Muscle layer of colon (tissue), 2 donors: Measurements from ENCODE around the gene EXOC1.

Experiments used
- H3K27ac ChIP-seq: one replicate; pipeline ENCODE4 v1.7.0; 2013; ENCODE audit warnings: low read depth, mild to moderate bottlenecking, low read length, moderate library complexity
- H3K27me3 ChIP-seq, 2 donors: one replicate each; pipeline ENCODE4 v1.7.0; 2013; ENCODE audit warnings: low read length in 2 of 2, mild to moderate bottlenecking in 2 of 2; ENCODE audit not compliant: insufficient read depth in 2 of 2, control insufficient read depth in 1 of 2
- H3K36me3 ChIP-seq: one replicate; pipeline ENCODE4 v1.7.0; 2013; ENCODE audit warnings: mild to moderate bottlenecking, low read length; ENCODE audit not compliant: insufficient read depth
- H3K4me1 ChIP-seq: one replicate; pipeline ENCODE4 v1.7.0; 2013; ENCODE audit warnings: mild to moderate bottlenecking, low read length; ENCODE audit not compliant: insufficient read depth
- H3K4me3 ChIP-seq, 2 donors: one replicate each; pipeline ENCODE4 v1.7.0; 2013; ENCODE audit warnings: low read length in 2 of 2, low read depth in 1 of 2, mild to moderate bottlenecking in 1 of 2, moderate library complexity in 1 of 2
- H3K9ac ChIP-seq: one replicate; pipeline ENCODE4 v1.7.0; 2013; ENCODE audit warnings: low read length
- H3K9me3 ChIP-seq: one replicate; pipeline ENCODE4 v1.7.0; 2013; ENCODE audit warnings: mild to moderate bottlenecking, low read length
- donor health status: abdominal sarcoma.
- donor health status: Adenocarcinoma of cecum.

The EXOC1 gene

DNA sequence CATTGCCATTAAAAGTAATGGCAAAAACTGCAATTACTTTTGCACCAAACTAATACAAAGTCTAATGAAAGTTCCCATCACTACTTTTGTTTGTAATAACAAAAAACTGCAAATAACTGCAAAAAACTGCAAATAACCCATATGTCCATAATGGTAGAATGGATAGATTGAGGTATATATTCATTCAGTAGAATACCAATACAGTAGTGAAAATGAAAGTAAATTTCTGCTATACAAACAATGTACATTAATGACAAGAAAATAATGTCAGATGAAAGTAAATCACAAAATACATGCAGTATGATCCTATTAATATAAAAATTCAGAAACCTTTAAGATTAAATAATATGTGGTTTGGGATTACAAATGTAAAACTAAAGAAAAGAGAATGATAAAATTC lies 54.0 kb downstream of the EXOC1 start:
- no peak overlapping the region for H3K4me3 ChIP-seq

DNA sequence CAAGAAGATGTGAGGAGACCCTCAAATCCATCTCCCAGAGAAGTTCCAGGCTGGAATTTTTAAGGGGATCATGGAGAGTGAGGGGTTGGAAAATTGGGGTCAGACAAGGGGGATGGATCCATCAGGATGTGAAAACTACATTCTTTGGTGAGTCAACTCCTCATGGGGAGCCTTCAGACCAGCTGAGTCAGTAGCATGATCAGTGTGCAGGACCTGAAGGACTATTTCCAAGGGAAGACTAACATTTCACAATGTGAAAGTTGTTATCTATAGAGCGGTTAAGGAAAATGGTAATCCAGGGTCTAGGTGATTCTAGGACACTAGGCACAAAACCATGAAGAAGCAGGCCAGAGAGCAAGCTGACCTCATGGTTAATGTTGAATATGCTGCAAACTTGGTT lies 56.7 kb downstream of the EXOC1 start:
- H3K4me1 ChIP-seq: no peaks in the 10 kb centered on the region
- H3K27me3 ChIP-seq: no peaks in the 10 kb centered on the region
- H3K9ac ChIP-seq: no peak overlapping the region
- no peak overlapping the region for H3K27ac ChIP-seq
- H3K4me3 ChIP-seq: no peak overlapping the region
- H3K36me3 ChIP-seq: no peaks in the 10 kb centered on the region
- H3K9me3 ChIP-seq: no peaks in the 10 kb centered on the region

More for the DNA sequence above, 54.0 kb downstream of the EXOC1 start:
- no peaks in the 10 kb centered on the region for H3K9me3 ChIP-seq
- no peaks in the 10 kb centered on the region for H3K4me1 ChIP-seq
- H3K27ac ChIP-seq: no peak overlapping the region
- H3K27me3 ChIP-seq: no peaks in the 10 kb centered on the region
- peaks cover 10% of the 10 kb centered on the region for H3K36me3 ChIP-seq
- no peak overlapping the region for H3K9ac ChIP-seq

DNA sequence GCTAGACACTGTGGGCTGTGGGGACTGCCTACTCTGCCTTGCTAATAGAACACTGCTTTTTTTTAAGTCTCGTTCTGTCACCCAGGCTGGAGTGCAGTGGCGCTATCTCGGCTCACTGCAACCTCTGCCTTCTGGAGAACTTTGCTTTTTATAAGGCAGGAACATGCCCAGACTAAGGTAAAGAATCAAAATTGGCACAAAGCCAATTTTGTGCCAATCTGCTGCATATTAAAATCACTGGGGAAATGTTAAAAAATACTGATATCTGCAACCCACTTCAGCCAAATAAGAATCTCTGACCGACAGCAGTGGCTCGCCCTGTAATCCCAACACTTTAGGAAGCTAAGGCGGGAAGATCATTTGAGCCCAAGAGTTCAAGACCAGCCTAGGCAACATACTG lies 58.8 kb downstream of the EXOC1 start:
- H3K9me3 ChIP-seq: no peaks in the 10 kb centered on the region
- H3K4me3 ChIP-seq: no peak overlapping the region
- H3K9ac ChIP-seq: no peak overlapping the region
- no peak overlapping the region for H3K27ac ChIP-seq
- H3K4me1 ChIP-seq: no peaks in the 10 kb centered on the region
- H3K27me3 ChIP-seq: no peaks in the 10 kb centered on the region
- H3K36me3 ChIP-seq: no peaks in the 10 kb centered on the region

DNA sequence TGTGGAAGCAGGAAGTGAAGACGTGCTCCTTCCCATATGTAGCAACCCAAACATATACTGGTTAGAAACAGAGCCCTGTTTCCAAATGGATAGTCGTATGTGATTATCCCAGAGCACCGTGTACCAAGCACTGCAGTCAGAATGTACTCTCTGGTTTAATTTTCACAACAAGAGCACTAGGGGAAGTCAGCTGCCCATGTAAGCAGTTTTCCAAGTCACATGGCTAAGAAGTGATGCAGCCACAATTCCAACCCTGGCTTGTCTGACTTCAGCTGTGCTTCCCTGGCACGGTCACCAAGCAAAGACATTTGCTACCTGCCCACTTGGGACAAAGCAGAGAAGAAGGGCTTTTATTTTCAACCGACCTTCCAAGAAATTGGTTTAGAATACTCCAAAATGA lies 67.1 kb downstream of the EXOC1 start:
- Histone ChIP-seq H3K9me3 (no peaks in the 10 kb centered on the region), H3K9ac (no peak overlapping the region), H3K27ac (no peak overlapping the region), H3K36me3 (no peaks in the 10 kb centered on the region), H3K4me1 (no peaks in the 10 kb centered on the region), H3K4me3 (no peak overlapping the region), H3K27me3 (no peaks in the 10 kb centered on the region)

DNA sequence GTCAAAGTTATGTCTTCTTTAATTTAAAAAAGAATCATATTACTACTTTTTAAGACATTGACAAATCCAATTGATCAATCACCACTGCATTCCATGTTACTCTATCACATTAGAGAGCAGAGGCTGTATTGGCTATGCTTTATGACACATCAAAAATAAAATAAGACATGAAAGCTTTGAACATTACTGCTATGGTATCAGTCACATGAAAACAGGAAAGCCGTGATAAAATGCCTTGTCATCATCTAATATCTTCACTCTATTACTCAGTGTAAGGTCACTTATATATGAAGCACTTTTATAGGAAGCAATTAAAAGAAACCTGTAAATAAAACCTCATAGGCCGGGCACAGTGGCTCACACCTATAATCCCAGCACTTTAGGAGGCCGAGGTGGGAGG lies 67.6 kb downstream of the EXOC1 start:
- H3K4me1 ChIP-seq: no peaks in the 10 kb centered on the region
- H3K9ac ChIP-seq: no peak overlapping the region
- no peaks in the 10 kb centered on the region for H3K36me3 ChIP-seq
- no peaks in the 10 kb centered on the region for H3K27me3 ChIP-seq
- H3K4me3 ChIP-seq: no peak overlapping the region
- H3K9me3 ChIP-seq: no peaks in the 10 kb centered on the region
- H3K27ac ChIP-seq: no peak overlapping the region

DNA sequence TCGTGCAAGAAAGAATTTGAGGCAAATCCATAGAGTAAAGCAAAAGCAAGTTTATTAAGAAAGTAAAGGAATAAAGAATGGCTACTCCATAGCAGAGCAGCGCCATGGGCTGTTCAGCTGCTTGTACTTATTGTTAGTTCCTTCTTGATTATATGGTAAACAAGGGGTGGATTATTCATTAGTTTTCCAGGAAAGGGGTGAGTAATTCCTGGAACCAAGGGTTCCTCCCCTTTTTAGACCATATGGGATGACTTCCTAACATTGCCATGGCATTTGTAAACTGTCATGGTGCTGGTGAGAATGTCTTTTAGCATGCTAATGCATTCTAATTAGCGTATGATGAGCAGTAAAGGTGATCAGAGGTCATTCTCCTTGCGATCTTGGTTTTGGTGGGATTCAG lies 71.8 kb downstream of the EXOC1 start:
- H3K9me3 ChIP-seq: no peaks in the 10 kb centered on the region
- H3K27ac ChIP-seq: no peak overlapping the region
- H3K36me3 ChIP-seq: no peaks in the 10 kb centered on the region
- no peaks in the 10 kb centered on the region for H3K27me3 ChIP-seq
- H3K4me1 ChIP-seq: no peaks in the 10 kb centered on the region
- H3K4me3 ChIP-seq: no peak overlapping the region
- no peak overlapping the region for H3K9ac ChIP-seq

DNA sequence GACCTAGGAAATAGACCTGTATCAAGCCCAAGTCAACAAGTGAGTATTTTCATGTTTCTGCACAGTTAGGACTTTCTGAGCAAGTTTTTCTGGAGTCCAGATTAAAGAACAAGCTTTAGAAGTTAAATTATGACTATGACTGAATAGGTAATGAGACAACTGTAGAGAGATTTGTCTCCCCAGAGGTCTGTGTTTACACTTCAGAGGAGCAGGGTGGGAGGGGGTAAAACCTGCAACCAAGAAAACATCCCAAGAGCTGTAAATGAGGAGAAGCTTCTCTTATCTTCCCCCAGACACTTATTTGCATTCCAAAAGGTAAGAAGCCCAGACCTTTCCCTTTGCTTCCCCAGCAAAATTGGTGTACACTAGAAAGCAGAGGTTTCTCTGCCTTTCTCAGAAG lies 73.2 kb downstream of the EXOC1 start:
- no peaks in the 10 kb centered on the region for H3K36me3 ChIP-seq
- no peak overlapping the region for H3K9ac ChIP-seq
- no peak overlapping the region for H3K4me3 ChIP-seq
- H3K4me1 ChIP-seq: no peaks in the 10 kb centered on the region
- no peaks in the 10 kb centered on the region for H3K9me3 ChIP-seq
- no peaks in the 10 kb centered on the region for H3K27me3 ChIP-seq
- no peak overlapping the region for H3K27ac ChIP-seq

DNA sequence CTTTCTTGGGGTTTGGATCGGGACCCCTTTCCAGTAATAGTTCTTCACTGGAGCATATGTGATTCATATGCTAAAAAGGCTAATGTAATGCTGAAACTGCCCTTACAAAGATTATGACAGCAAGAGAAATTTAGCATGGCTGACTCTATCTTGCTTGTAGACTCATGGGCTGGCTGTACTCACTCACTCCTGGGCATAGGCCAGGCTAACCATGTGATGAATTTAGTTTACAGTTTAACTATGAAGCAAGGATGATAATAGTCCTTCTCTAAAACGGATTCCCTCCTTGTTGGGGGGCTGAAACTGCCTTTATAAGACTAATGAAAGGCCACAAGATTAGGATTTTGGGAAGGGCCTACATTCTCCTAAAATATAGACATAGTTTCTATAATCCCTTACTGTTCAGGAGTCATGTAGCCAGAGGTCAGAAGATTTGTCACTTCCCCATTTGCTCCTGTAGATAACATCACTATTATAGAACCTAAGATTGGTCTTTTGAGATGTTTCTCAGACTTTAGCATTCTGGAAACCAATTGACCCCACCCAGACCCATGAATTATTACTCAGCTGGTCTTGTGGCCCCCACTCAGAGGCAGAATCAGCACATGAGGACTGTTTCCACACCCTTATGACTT lies 74.5 kb downstream of the EXOC1 start:
- no peak overlapping the region for H3K27ac ChIP-seq

DNA sequence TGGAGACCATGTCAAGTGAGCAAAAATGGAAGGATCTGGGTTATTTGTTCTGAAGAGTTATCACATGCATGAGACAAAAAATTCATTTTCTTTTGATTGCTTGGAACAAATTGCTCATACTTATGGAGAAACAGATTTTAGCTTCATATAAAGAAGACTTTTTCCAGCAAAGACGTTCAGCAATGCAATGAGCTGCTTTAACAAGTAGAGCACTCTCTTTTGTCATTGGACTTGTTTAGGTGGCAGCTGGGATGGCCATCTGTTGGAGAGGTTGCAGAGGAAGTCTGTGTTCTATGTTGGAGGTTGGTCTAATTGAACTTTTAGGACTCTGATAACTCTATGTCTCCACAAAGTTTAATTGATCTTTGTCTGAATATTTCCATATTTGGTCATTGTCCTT lies 75.4 kb downstream of the EXOC1 start:
- Histone ChIP-seq H3K4me1 (no peaks in the 10 kb centered on the region), H3K36me3 (no peaks in the 10 kb centered on the region), H3K9me3 (no peaks in the 10 kb centered on the region), H3K27me3 (no peaks in the 10 kb centered on the region), H3K9ac (no peak overlapping the region), H3K27ac (no peak overlapping the region), H3K4me3 (no peak overlapping the region)

More for the DNA sequence above, 74.5 kb downstream of the EXOC1 start:
- Histone ChIP-seq H3K4me3 (no peak overlapping the region), H3K9me3 (no peaks in the 10 kb centered on the region), H3K9ac (no peak overlapping the region), H3K27me3 (no peaks in the 10 kb centered on the region), H3K4me1 (no peaks in the 10 kb centered on the region), H3K36me3 (no peaks in the 10 kb centered on the region)

DNA sequence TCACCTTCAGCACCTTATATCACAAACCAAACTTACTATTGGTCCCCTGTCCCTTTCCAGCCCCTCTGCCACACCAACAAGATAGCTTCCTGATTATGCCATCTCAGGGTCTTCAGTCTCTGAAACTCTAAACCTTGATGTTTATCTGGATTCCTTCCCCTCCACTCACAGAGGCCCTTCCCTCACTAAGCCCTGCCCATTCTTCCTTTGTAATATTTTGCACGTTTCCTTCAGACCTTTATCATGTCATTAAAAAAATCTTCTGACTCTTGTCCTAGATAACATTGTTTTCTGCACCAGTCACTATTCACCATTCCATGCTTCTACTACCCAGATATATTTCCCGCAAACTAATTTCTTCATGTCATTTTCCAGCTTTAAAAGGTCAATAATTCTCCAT lies 77.6 kb downstream of the EXOC1 start:
- Histone ChIP-seq H3K27me3 (no peaks in the 10 kb centered on the region), H3K4me3 (no peak overlapping the region), H3K36me3 (no peaks in the 10 kb centered on the region), H3K4me1 (no peaks in the 10 kb centered on the region), H3K9me3 (no peaks in the 10 kb centered on the region), H3K9ac (no peak overlapping the region), H3K27ac (no peak overlapping the region)

DNA sequence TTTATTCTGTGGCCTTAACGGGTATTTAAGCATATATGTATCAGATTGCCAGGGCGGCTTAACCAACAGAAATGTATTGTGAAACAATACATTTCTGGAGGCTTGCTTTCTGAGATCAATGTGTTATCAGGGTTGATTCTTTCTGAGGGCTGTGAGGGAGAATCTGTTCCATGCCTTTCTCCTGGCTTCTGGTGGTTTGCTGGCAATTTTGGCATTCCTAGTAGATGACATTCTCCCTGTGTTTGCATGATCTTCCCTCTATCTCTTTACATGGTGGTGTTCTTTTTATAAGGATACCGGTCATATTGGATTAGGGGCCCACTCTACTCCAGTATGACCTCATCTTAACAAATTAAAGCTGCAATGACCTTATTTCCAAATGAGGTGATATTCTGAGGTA lies 78.4 kb downstream of the EXOC1 start:
- Histone ChIP-seq H3K4me1 (no peaks in the 10 kb centered on the region), H3K9me3 (no peaks in the 10 kb centered on the region), H3K4me3 (no peak overlapping the region), H3K27me3 (no peaks in the 10 kb centered on the region), H3K36me3 (no peaks in the 10 kb centered on the region), H3K9ac (no peak overlapping the region), H3K27ac (no peak overlapping the region)

DNA sequence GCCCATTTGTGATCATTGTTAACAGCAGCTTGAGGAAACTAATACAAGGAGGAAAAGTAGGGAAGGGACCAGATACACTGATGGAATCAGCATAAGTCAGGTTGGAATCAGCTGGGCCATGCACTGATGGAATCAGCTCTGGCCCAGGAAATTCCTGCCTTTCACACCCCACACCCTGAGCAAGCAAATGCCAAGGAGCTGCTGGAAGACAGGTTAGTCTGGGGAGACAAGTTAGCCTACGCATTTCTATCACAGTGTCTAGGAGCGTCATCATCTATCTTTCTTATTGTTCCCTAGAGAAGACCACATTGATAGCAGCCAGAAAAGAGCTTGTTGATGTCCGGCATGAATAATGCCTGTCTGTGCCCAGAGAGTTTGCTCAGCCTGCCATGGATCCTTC lies 79.1 kb downstream of the EXOC1 start:
- no peaks in the 10 kb centered on the region for H3K4me1 ChIP-seq
- H3K9me3 ChIP-seq: no peaks in the 10 kb centered on the region
- no peaks in the 10 kb centered on the region for H3K27me3 ChIP-seq
- H3K9ac ChIP-seq: no peak overlapping the region
- H3K36me3 ChIP-seq: no peaks in the 10 kb centered on the region
- no peak overlapping the region for H3K27ac ChIP-seq
- H3K4me3 ChIP-seq: no peak overlapping the region
